ENCODE measurements around the gene UBE2G1.

The UBE2G1 gene

GRCh38 chr17:4345581-4346252, 20.8 kb downstream of the UBE2G1 start:
- H3K36me3 ChIP-seq (ENCODE audit: control insufficient read depth, insufficient read depth, low read length), result no peaks in the 10 kb centered on the region
- no peaks in the 10 kb centered on the region for H3K27me3 ChIP-seq (ENCODE audit: control insufficient read depth, insufficient read depth, low read length)
- H3K4me3 ChIP-seq (ENCODE audit: low read length), result no peak overlapping the region
- H3K9me3 ChIP-seq (ENCODE audit: control insufficient read depth, low read length), result no peaks in the 10 kb centered on the region
- H3K4me1 ChIP-seq (ENCODE audit: control insufficient read depth, insufficient read depth, low read length), result peaks cover 5% of the 10 kb centered on the region
- no peak overlapping the region for H3K9ac ChIP-seq (ENCODE audit: low read length)

GRCh38 chr17:4344926-4345325, 21.5 kb downstream of the UBE2G1 start:
- Histone ChIP-seq H3K9me3 (ENCODE audit: control insufficient read depth, low read length) (no peaks in the 10 kb centered on the region), H3K4me3 (ENCODE audit: low read length) (no peak overlapping the region), H3K27me3 (ENCODE audit: control insufficient read depth, insufficient read depth, low read length) (no peaks in the 10 kb centered on the region), H3K9ac (ENCODE audit: low read length) (no peak overlapping the region), H3K4me1 (ENCODE audit: control insufficient read depth, insufficient read depth, low read length) (peaks cover 5% of the 10 kb centered on the region), H3K36me3 (ENCODE audit: control insufficient read depth, insufficient read depth, low read length) (no peaks in the 10 kb centered on the region)

- Histone ChIP-seq H3K36me3 (ENCODE audit: control insufficient read depth, insufficient read depth, low read length) (no peaks in the 10 kb centered on the region), H3K4me1 (ENCODE audit: control insufficient read depth, insufficient read depth, low read length) (peaks cover 5% of the 10 kb centered on the region), H3K4me3 (ENCODE audit: low read length) (no peak overlapping the region), H3K27me3 (ENCODE audit: control insufficient read depth, insufficient read depth, low read length) (no peaks in the 10 kb centered on the region), H3K9me3 (ENCODE audit: control insufficient read depth, low read length) (no peaks in the 10 kb centered on the region), H3K9ac (ENCODE audit: low read length) (no peak overlapping the region)
Observed at GRCh38 chr17:4342535-4342934, 23.9 kb downstream of the UBE2G1 start.

- Histone ChIP-seq H3K4me3 (ENCODE audit: low read length) (no peak overlapping the region), H3K4me1 (ENCODE audit: control insufficient read depth, insufficient read depth, low read length) (peaks cover 5% of the 10 kb centered on the region), H3K36me3 (ENCODE audit: control insufficient read depth, insufficient read depth, low read length) (no peaks in the 10 kb centered on the region), H3K27me3 (ENCODE audit: control insufficient read depth, insufficient read depth, low read length) (no peaks in the 10 kb centered on the region), H3K9ac (ENCODE audit: low read length) (no peak overlapping the region), H3K9me3 (ENCODE audit: control insufficient read depth, low read length) (no peaks in the 10 kb centered on the region)
Observed at GRCh38 chr17:4341616-4341977, 24.9 kb downstream of the UBE2G1 start.

GRCh38 chr17:4340914-4341615, 25.4 kb downstream of the UBE2G1 start:
- no peaks in the 10 kb centered on the region for H3K27me3 ChIP-seq (ENCODE audit: control insufficient read depth, insufficient read depth, low read length)
- H3K9me3 ChIP-seq (ENCODE audit: control insufficient read depth, low read length), result no peaks in the 10 kb centered on the region
- H3K36me3 ChIP-seq (ENCODE audit: control insufficient read depth, insufficient read depth, low read length), result no peaks in the 10 kb centered on the region
- H3K4me1 ChIP-seq (ENCODE audit: control insufficient read depth, insufficient read depth, low read length), result peaks cover 5% of the 10 kb centered on the region
- H3K4me3 ChIP-seq (ENCODE audit: low read length), result no peak overlapping the region
- H3K9ac ChIP-seq (ENCODE audit: low read length), result no peak overlapping the region

- Histone ChIP-seq H3K4me1 (ENCODE audit: control insufficient read depth, insufficient read depth, low read length) (peaks cover 13% of the 10 kb centered on the region), H3K36me3 (ENCODE audit: control insufficient read depth, insufficient read depth, low read length) (no peaks in the 10 kb centered on the region), H3K9me3 (ENCODE audit: control insufficient read depth, low read length) (no peaks in the 10 kb centered on the region), H3K4me3 (ENCODE audit: low read length) (no peak overlapping the region), H3K9ac (ENCODE audit: low read length) (no peak overlapping the region), H3K27me3 (ENCODE audit: control insufficient read depth, insufficient read depth, low read length) (no peaks in the 10 kb centered on the region)
Observed at GRCh38 chr17:4334776-4335584, 31.5 kb downstream of the UBE2G1 start.

DNA sequence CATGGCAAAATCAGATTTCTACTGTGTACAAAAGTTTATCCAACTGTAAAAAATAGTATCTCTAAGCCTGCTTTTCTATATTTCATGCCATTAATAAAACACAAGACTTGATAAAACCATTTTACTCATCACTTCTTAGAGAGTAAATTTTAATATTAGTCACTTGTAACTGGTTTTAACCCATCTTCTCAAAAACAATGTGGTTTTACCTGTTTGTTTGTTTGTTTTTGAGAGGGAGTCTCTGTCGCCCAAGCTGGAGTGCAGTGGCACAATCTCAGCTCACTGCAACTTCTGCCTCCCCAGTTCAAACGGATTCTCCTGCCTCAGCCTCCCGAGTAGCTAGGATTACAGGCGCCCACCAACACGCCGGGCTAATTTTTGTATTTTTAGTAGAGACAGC, 32.1 kb downstream of the UBE2G1 start:
- Histone ChIP-seq H3K9ac (ENCODE audit: low read length) (no peak overlapping the region), H3K4me3 (ENCODE audit: low read length) (no peak overlapping the region), H3K36me3 (ENCODE audit: control insufficient read depth, insufficient read depth, low read length) (no peaks in the 10 kb centered on the region), H3K9me3 (ENCODE audit: control insufficient read depth, low read length) (no peaks in the 10 kb centered on the region), H3K27me3 (ENCODE audit: control insufficient read depth, insufficient read depth, low read length) (no peaks in the 10 kb centered on the region), H3K4me1 (ENCODE audit: control insufficient read depth, insufficient read depth, low read length) (peaks cover 13% of the 10 kb centered on the region)

- Histone ChIP-seq H3K9me3 (ENCODE audit: control insufficient read depth, low read length) (no peaks in the 10 kb centered on the region), H3K4me3 (ENCODE audit: low read length) (no peak overlapping the region), H3K4me1 (ENCODE audit: control insufficient read depth, insufficient read depth, low read length) (peaks cover 13% of the 10 kb centered on the region)
Observed at GRCh38 chr17:4333041-4333440, 33.4 kb downstream of the UBE2G1 start.

DNA sequence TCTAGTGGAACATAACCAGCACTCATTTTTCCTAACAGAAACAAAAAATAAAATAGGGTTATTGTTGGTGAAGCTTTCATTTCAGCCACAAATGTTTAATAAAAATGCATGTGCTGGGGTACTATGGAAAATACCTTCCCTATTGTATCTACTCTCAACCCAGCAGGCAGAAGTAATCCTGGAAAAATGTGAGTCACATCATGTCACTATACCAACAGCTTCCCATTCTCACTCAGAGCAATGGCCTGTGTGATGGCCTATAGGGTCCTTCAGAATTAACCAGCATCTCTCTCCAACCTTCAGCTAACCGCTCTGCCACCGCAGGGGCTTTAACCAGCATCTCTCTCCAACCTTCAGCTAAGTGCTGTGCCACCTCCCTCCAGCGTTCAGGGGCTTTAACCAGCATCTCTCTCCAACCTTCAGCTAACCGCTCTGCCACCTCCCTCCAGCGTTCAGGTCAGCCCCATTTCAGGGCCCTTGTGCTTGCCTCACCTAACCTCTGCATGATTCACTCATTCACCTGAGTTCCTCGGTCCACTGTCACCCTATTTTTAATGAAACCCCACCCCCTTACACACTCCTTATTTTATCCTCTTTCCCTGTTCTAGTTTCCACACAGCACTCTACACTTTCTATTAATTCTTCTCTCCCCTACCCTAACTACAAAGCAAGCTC, 34.0 kb downstream of the UBE2G1 start:
- H3K9ac ChIP-seq (ENCODE audit: low read length), result no peak overlapping the region
- H3K27me3 ChIP-seq (ENCODE audit: control insufficient read depth, insufficient read depth, low read length), result no peaks in the 10 kb centered on the region
- no peaks in the 10 kb centered on the region for H3K9me3 ChIP-seq (ENCODE audit: control insufficient read depth, low read length)
- peaks cover 13% of the 10 kb centered on the region for H3K4me1 ChIP-seq (ENCODE audit: control insufficient read depth, insufficient read depth, low read length)
- no peak overlapping the region for H3K4me3 ChIP-seq (ENCODE audit: low read length)
- H3K36me3 ChIP-seq (ENCODE audit: control insufficient read depth, insufficient read depth, low read length), result no peaks in the 10 kb centered on the region

More at GRCh38 chr17:4333041-4333440, 33.4 kb downstream of the UBE2G1 start:
- H3K36me3 ChIP-seq (ENCODE audit: control insufficient read depth, insufficient read depth, low read length), result no peaks in the 10 kb centered on the region
- H3K27me3 ChIP-seq (ENCODE audit: control insufficient read depth, insufficient read depth, low read length), result no peaks in the 10 kb centered on the region
- no peak overlapping the region for H3K9ac ChIP-seq (ENCODE audit: low read length)

GRCh38 chr17:4331614-4332013, 34.9 kb downstream of the UBE2G1 start:
- H3K9me3 ChIP-seq (ENCODE audit: control insufficient read depth, low read length), result no peaks in the 10 kb centered on the region
- no peaks in the 10 kb centered on the region for H3K36me3 ChIP-seq (ENCODE audit: control insufficient read depth, insufficient read depth, low read length)
- H3K4me3 ChIP-seq (ENCODE audit: low read length), result no peak overlapping the region
- peaks cover 13% of the 10 kb centered on the region for H3K4me1 ChIP-seq (ENCODE audit: control insufficient read depth, insufficient read depth, low read length)
- no peak overlapping the region for H3K9ac ChIP-seq (ENCODE audit: low read length)
- H3K27me3 ChIP-seq (ENCODE audit: control insufficient read depth, insufficient read depth, low read length), result no peaks in the 10 kb centered on the region

GRCh38 chr17:4329838-4330237, 36.6 kb downstream of the UBE2G1 start:
- Histone ChIP-seq H3K4me1 (ENCODE audit: control insufficient read depth, insufficient read depth, low read length) (peaks cover 13% of the 10 kb centered on the region), H3K27me3 (ENCODE audit: control insufficient read depth, insufficient read depth, low read length) (no peaks in the 10 kb centered on the region), H3K4me3 (ENCODE audit: low read length) (no peak overlapping the region), H3K9ac (ENCODE audit: low read length) (no peak overlapping the region), H3K9me3 (ENCODE audit: control insufficient read depth, low read length) (no peaks in the 10 kb centered on the region), H3K36me3 (ENCODE audit: control insufficient read depth, insufficient read depth, low read length) (no peaks in the 10 kb centered on the region)

DNA sequence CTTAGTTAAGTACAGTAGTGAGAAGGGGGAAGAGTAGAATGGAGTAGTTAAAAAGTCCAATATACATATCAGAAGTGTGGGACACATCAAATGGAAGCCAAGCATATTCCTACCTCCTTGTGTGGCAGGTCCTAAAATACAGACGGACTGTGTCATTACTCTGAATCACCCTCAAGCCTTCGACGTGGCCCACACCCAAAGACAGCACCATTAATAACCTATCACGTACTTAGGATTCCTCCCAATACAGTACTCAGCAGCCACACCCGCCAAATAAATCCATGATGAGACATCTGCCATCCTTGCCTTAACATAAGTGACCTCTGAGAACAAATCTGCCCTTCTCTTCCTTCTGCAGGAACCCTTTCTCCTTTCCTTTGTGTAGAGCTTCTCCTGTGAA, 38.9 kb downstream of the UBE2G1 start:
- Histone ChIP-seq H3K9me3 (ENCODE audit: control insufficient read depth, low read length) (no peaks in the 10 kb centered on the region), H3K27me3 (ENCODE audit: control insufficient read depth, insufficient read depth, low read length) (no peaks in the 10 kb centered on the region), H3K36me3 (ENCODE audit: control insufficient read depth, insufficient read depth, low read length) (no peaks in the 10 kb centered on the region), H3K4me3 (ENCODE audit: low read length) (no peak overlapping the region), H3K9ac (ENCODE audit: low read length) (no peak overlapping the region), H3K4me1 (ENCODE audit: control insufficient read depth, insufficient read depth, low read length) (peaks cover 3% of the 10 kb centered on the region)
